Activated T-cell treated with anti-CD3 and anti-CD28 coated beads, Interleukin-2, amount 50 U/mL, for 24 hours (primary cell): Measurements from ENCODE around the gene ATAD1.
"Not testable (repeated sequence)": the region's sequence is repeated elsewhere in the genome, so short reads cannot be mapped to it uniquely, and the experiment has no call there.

Source experiments
- DNase-seq: peaks from one replicate; pipeline ENCODE4 v3.0.0-alpha.2; 2020
- H3K27ac Mint-ChIP-seq: 2 replicates; pipeline ENCODE4 v1.8.0; 2020; ENCODE audit warnings: mild to moderate bottlenecking, mixed read lengths
- H3K27me3 Mint-ChIP-seq: 2 replicates; pipeline ENCODE4 v1.8.0; 2020; ENCODE audit warnings: mixed read lengths
- H3K36me3 Mint-ChIP-seq: 2 replicates; pipeline ENCODE4 v1.8.0; 2020; ENCODE audit warnings: low read depth, mixed read lengths
- H3K4me1 Mint-ChIP-seq: 2 replicates; pipeline ENCODE4 v1.8.0; 2020; ENCODE audit warnings: low read depth, mixed read lengths
- H3K4me3 Mint-ChIP-seq: 2 replicates; pipeline ENCODE4 v1.8.0; 2020; ENCODE audit warnings: mild to moderate bottlenecking, moderate library complexity, mixed read lengths
- H3K9me3 Mint-ChIP-seq: 2 replicates; pipeline ENCODE4 v1.8.0; 2020; ENCODE audit warnings: mixed read lengths

ATAD1 gene

GRCh38 chr10:87763086-87763861, 54.8 kb downstream of the ATAD1 start:
- H3K9me3 Mint-ChIP-seq = no peaks in the 10 kb centered on the region
- peaks cover 44% of the 10 kb centered on the region for H3K4me1 Mint-ChIP-seq
- H3K4me3 Mint-ChIP-seq = no peak overlapping the region
- peak overlapping the region; percentile 83 for H3K27ac Mint-ChIP-seq
- H3K36me3 Mint-ChIP-seq = peaks cover 85% of the 10 kb centered on the region
- no peaks in the 10 kb centered on the region for H3K27me3 Mint-ChIP-seq
- no peak for DNase-seq

DNA sequence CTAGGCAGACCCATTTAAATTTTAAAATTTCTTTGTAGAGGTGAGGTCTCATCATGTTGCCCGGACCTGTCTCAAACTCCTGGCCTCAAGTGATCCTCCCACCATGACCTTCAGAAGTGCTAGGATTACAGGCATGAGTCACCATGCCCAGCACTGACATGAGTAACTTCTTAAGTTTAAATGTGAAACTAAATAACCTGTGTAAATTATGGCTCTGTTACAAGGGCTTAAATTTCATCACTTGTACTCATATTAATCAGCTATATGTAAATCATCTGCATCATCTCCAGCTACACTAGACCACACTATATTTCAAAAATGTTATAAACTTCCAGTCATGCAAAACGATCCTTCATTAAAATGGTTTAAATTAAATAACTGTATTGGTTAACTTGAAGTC, 56.1 kb downstream of the ATAD1 start:
- peak overlapping the region; percentile 93 for H3K27ac Mint-ChIP-seq
- no peaks in the 10 kb centered on the region for H3K27me3 Mint-ChIP-seq
- H3K4me3 Mint-ChIP-seq = peak overlapping the region; percentile 54
- DNase-seq = peak; percentile 43
- peaks cover 48% of the 10 kb centered on the region for H3K4me1 Mint-ChIP-seq
- H3K9me3 Mint-ChIP-seq = no peaks in the 10 kb centered on the region
- peaks cover 83% of the 10 kb centered on the region for H3K36me3 Mint-ChIP-seq

DNA sequence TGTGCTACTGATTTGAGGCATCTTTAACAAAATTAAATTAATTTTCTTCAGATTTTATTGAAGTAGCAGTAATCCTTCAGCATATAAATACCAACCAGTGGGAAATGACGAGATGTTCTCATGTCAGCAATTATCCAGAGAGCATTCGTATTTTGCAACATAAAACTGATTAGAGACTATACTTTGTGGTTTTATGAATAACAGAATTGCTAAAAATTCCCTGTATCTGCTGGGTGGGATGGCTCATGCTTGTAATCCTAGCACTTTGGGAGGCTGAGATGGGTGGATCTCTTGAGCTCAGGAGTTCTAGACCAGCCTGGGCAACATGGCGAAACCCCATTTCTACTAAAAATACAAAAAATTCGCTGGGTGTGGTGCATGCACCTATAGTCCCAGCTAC, 56.9 kb downstream of the ATAD1 start:
- no peak for DNase-seq
- Mint-ChIP-seq H3K27ac (peak overlapping the region; percentile 93), H3K36me3 (peaks cover 82% of the 10 kb centered on the region)

DNA sequence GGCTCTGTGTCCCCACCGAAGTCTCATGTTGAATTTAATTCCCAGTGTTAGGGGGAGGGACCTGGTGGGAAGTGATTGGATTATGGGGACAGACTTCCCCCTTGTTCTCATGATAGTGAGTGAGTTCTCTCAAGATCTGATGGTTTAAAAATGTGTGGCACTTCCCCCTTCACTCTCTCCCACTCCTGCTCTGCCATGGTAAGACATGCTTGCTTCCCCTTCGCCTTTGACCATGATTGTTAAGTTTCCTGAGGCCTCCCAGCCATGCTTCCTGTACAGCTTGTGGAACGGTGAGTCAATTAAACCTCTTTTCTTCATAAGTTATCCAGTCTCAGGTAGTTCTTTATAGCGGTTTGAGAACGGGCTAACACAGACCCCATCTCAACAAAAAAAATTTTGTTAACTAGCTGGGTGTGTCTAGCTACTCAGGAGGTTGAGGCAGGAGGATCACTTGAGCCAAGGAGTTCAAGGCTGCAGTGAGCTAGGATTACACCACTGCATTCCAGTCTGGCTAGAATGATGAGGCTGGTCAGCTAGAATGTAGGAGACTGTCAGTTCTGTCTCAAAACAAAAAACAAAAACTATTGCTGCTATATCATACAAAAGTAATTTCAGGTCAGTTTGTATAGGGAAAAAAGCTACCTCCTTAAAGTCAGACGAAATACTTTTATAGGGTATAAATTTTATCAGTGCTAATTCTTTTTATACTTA, 57.7 kb downstream of the ATAD1 start:
- Mint-ChIP-seq H3K27ac (peak overlapping the region; percentile 62), H3K4me1 (peaks cover 48% of the 10 kb centered on the region), H3K36me3 (peaks cover 84% of the 10 kb centered on the region), H3K4me3 (no peak overlapping the region), H3K9me3 (no peaks in the 10 kb centered on the region), H3K27me3 (no peaks in the 10 kb centered on the region)
- DNase-seq = no peak

More for the DNA sequence above, 56.9 kb downstream of the ATAD1 start:
- H3K27me3 Mint-ChIP-seq = no peaks in the 10 kb centered on the region
- no peaks in the 10 kb centered on the region for H3K9me3 Mint-ChIP-seq
- peaks cover 48% of the 10 kb centered on the region for H3K4me1 Mint-ChIP-seq
- no peak overlapping the region for H3K4me3 Mint-ChIP-seq

DNA sequence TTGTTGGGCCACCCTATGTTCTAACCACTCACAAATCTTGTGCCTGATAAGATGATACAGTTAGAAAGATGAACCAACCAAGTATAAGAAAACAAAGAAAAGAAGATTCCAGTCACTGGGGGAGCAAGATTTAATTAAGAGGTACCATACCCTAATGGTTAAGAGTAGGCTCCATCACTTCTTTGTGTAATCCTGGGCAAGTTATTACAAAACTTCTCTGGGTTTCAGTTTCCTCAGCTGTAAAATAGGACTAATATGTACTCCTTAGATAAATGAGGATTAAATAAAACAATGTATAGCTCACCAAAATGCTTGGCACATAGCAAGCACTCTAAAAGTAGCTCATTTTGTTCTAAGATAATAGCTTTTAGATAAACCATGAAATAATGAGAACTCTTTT, 58.5 kb downstream of the ATAD1 start:
- Mint-ChIP-seq H3K9me3 (no peaks in the 10 kb centered on the region), H3K27ac (peak overlapping the region; percentile 60), H3K4me3 (no peak overlapping the region), H3K36me3 (peaks cover 84% of the 10 kb centered on the region), H3K4me1 (peaks cover 51% of the 10 kb centered on the region), H3K27me3 (no peaks in the 10 kb centered on the region)
- no peak for DNase-seq

GRCh38 chr10:87757685-87758084, 60.3 kb downstream of the ATAD1 start:
- peaks cover 56% of the 10 kb centered on the region for H3K4me1 Mint-ChIP-seq
- H3K27me3 Mint-ChIP-seq = no peaks in the 10 kb centered on the region
- DNase-seq = no peak
- no peaks in the 10 kb centered on the region for H3K9me3 Mint-ChIP-seq
- H3K27ac Mint-ChIP-seq = peak overlapping the region; percentile 2
- peaks cover 84% of the 10 kb centered on the region for H3K36me3 Mint-ChIP-seq
- H3K4me3 Mint-ChIP-seq = no peak overlapping the region

DNA sequence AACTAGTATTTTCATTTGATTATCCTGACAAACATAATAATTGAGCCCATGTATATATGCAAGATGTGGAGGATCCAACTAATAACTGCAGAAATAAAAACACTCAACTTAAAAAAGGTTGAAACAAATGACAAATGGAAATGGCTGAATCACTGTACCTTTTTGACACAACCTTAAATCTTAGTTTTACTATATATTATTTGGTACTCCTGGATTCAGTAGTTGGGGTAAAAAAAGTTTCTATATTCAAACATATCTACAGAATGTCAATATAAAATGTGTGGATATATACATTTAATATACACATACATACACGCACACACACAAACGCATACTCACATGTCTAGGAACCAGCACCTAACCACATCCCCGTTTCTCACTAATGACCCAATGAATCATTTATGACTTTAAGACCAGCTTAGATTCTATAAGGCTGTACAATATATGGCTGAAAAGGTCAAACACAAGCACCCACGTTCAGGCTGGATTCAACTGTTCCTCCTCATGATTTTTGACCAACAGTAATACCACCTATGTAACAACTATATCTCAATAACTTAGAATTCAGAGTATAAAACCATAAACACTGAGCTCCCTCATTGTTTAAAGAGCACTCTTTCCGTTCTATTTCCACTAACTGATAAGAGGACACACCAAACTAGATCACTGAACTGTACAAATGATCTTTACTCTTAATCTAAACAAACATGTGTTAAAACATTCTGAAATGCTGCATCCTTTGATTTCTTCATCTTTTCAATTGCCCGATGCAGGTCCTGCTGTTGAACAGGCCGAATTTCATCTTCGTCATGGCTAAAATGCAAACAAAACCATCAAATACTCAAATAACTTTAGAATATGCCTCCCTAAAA, 63.8 kb downstream of the ATAD1 start:
- no peak for DNase-seq
- Mint-ChIP-seq H3K27me3 (no peaks in the 10 kb centered on the region), H3K4me3 (no peak overlapping the region), H3K36me3 (peaks cover 70% of the 10 kb centered on the region), H3K27ac (peak overlapping the region; percentile 90), H3K4me1 (peaks cover 56% of the 10 kb centered on the region), H3K9me3 (no peaks in the 10 kb centered on the region)

DNA sequence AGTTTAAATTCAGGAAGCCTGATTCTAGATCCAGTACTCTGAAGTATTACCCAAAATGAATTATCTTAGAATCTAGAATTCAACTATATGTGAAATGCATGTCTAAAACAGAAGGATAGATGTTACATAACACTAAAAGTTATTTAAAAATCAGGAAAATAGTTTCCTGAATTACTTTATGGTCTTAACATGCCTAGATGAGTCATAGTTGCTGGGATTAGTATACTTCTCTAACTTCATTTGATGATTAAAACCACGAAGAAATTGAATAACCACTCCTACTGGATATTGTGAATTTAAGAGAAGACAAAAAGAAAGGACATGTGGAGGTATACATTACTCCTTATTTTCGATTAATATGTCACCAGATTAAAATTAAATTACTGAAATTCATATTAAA, 65.5 kb downstream of the ATAD1 start:
- peaks cover 50% of the 10 kb centered on the region for H3K4me1 Mint-ChIP-seq
- H3K36me3 Mint-ChIP-seq = peaks cover 56% of the 10 kb centered on the region
- no peak for DNase-seq
- H3K4me3 Mint-ChIP-seq = no peak overlapping the region
- H3K27me3 Mint-ChIP-seq = no peaks in the 10 kb centered on the region
- H3K9me3 Mint-ChIP-seq = no peaks in the 10 kb centered on the region
- no peak overlapping the region for H3K27ac Mint-ChIP-seq

- Mint-ChIP-seq H3K36me3 (peaks cover 44% of the 10 kb centered on the region), H3K4me1 (peaks cover 48% of the 10 kb centered on the region), H3K4me3 (no peak overlapping the region), H3K27me3 (no peaks in the 10 kb centered on the region), H3K9me3 (no peaks in the 10 kb centered on the region), H3K27ac (peak overlapping the region; percentile 61)
- no peak for DNase-seq
Observed at GRCh38 chr10:87751274-87751673, 66.8 kb downstream of the ATAD1 start.

DNA sequence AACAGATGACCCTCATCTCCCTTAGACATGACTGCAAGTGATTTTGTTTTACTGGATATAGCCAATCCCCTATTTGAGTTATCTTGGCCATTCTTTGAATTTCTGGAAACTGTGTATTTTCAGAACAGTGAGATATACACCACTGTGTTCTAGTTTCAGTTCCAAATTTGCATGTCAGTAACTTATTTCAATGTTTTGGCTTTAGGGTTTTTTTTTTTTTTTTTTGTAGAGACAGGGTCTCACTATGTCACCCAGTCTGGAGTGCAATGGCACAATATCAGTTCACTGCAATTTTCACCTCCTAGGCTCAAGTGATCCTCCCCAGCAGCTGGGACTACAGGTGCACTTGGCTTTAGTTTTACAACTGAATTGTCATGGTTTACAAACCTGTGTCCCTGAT, 67.2 kb downstream of the ATAD1 start:
- H3K27ac Mint-ChIP-seq = peak overlapping the region; percentile 61

DNA sequence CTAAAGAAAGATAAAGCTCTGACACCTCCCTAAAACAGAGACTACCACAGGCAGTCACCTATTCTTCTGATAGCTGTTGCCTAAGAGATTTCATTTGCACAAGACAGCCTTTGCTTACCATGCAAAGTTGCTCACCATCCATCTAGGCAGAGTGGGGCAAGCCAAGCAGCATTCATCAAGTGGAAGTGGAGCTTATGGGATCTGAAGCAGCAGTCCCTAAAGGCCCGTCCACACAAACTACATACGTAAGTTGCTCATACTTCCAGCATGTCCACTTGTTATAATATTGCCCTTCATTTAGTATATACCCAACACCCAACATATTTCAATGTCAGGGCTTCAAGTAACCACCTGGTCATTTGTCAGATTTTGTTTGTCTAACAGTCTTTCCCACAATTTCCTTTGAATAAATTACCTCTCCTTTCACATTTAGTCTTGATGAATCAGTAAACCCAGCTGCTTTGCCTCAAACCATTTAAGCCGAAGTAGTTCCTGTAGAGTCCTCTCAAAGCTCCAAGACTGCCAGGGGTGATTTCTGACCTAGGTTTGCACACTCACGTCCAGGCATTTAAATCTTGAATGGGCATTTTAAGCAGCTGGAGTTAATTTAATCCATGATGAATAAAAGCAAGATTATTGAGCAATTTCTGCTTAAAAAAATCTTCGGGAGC, 67.9 kb downstream of the ATAD1 start:
- peaks cover 34% of the 10 kb centered on the region for H3K36me3 Mint-ChIP-seq
- no peak for DNase-seq
- peaks cover 48% of the 10 kb centered on the region for H3K4me1 Mint-ChIP-seq
- peak overlapping the region; percentile 2 for H3K27ac Mint-ChIP-seq
- no peak overlapping the region for H3K4me3 Mint-ChIP-seq
- H3K9me3 Mint-ChIP-seq = no peaks in the 10 kb centered on the region
- no peaks in the 10 kb centered on the region for H3K27me3 Mint-ChIP-seq

More for the DNA sequence above, 67.2 kb downstream of the ATAD1 start:
- H3K36me3 Mint-ChIP-seq = peaks cover 40% of the 10 kb centered on the region
- no peak for DNase-seq
- H3K9me3 Mint-ChIP-seq = no peaks in the 10 kb centered on the region
- peaks cover 48% of the 10 kb centered on the region for H3K4me1 Mint-ChIP-seq
- H3K27me3 Mint-ChIP-seq = no peaks in the 10 kb centered on the region
- no peak overlapping the region for H3K4me3 Mint-ChIP-seq

DNA sequence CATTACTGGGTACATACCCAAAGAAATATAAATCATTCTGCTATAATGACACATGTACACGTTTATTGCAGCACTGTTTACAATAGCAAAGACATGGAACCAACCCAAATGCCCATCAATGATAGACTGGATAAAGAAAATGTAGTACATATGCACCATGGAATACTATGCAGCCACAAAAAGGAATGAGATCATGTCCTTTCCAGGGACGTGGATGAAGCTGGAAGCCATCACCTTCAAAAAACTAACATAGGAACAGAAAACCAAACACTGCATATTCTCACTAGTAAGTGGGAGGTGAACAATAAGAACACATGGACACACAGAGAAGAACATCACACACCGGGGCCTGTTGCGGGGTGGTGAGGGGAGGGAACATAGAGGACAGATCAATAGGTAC, 69.8 kb downstream of the ATAD1 start:
- H3K4me3 Mint-ChIP-seq, H3K9me3 Mint-ChIP-seq, DNase-seq, H3K27me3 Mint-ChIP-seq, H3K27ac Mint-ChIP-seq: not testable (repeated sequence)
- H3K36me3 Mint-ChIP-seq = peaks cover 17% of the 10 kb centered on the region
- peaks cover 35% of the 10 kb centered on the region for H3K4me1 Mint-ChIP-seq

DNA sequence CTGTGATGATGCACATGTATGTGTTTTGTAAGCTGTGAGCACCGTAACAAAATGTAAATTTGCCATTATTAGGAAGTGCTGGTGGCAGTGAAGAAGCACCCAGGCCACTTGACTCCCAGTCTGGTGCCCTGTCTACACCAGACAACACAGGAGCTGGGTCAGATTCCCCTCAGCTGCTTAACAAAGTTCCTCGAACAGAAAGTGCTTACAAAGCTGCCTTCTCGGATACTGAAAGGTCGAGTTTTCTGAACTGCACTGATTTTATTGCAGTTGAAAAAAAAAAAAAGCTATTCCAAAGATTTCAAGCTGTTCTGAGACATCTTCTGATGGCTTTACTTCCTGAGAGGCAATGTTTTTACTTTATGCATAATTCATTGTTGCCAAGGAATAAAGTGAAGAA, 71.1 kb downstream of the ATAD1 start:
- DNase-seq = no peak
- Mint-ChIP-seq H3K27me3 (peaks cover 4% of the 10 kb centered on the region), H3K9me3 (no peaks in the 10 kb centered on the region), H3K27ac (no peak overlapping the region), H3K36me3 (peaks cover 4% of the 10 kb centered on the region), H3K4me3 (no peak overlapping the region), H3K4me1 (peaks cover 22% of the 10 kb centered on the region)

DNA sequence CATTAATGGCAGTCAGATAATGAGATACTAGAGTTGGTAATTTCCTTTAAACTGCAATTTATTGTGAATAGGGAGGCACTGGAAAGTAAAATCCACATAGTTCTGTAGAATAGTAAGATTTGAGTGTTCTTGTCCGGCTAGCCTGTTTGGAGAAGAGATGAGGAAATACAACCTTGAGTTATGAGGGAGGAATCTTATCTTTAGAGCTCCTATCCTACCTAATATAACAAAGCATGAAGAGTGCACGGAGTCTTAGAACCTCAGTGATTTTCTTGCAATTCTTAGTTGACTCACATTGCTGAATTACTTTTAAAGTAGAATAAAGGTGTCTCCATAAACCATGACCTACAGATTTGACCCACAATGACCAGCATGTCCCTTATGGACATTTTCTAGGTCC, 73.4 kb downstream of the ATAD1 start:
- Mint-ChIP-seq H3K27ac (no peak overlapping the region), H3K36me3 (no peaks in the 10 kb centered on the region), H3K4me3 (no peak overlapping the region), H3K4me1 (no peaks in the 10 kb centered on the region), H3K9me3 (no peaks in the 10 kb centered on the region), H3K27me3 (peaks cover 13% of the 10 kb centered on the region)
- DNase-seq = no peak
